A549 treated with DMSO at 1 μM for 4 hours (cell line): ENCODE results near the gene OTOG. TPM values are rescaled to one million over a fixed set of nuclear protein-coding genes. Genes with fewer than 3 reads are reported as not detected.

ENCODE experiments used
- total RNA-seq: library from RNA; stranded (reverse); fragments of 200-300 nt; extraction: Qiagen RNA extraction; gene quantifications from 5 replicates; pipeline ENCODE4 v1.2.3, GENCODE V29; 2022; ENCODE audit warnings: low read depth

OTOG gene, protein sequence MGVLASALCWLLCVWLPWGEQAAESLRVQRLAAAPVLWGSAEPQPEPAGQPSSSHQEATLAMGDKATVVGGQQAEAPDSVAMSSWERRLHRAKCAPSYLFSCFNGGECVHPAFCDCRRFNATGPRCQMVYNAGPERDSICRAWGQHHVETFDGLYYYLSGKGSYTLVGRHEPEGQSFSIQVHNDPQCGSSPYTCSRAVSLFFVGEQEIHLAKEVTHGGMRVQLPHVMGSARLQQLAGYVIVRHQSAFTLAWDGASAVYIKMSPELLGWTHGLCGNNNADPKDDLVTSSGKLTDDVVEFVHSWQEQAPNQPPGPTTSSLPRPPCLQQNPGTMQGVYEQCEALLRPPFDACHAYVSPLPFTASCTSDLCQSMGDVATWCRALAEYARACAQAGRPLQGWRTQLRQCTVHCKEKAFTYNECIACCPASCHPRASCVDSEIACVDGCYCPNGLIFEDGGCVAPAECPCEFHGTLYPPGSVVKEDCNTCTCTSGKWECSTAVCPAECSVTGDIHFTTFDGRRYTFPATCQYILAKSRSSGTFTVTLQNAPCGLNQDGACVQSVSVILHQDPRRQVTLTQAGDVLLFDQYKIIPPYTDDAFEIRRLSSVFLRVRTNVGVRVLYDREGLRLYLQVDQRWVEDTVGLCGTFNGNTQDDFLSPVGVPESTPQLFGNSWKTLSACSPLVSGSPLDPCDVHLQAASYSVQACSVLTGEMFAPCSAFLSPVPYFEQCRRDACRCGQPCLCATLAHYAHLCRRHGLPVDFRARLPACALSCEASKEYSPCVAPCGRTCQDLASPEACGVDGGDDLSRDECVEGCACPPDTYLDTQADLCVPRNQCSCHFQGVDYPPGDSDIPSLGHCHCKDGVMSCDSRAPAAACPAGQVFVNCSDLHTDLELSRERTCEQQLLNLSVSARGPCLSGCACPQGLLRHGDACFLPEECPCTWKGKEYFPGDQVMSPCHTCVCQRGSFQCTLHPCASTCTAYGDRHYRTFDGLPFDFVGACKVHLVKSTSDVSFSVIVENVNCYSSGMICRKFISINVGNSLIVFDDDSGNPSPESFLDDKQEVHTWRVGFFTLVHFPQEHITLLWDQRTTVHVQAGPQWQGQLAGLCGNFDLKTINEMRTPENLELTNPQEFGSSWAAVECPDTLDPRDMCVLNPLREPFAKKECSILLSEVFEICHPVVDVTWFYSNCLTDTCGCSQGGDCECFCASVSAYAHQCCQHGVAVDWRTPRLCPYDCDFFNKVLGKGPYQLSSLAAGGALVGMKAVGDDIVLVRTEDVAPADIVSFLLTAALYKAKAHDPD (N-terminal part only)
- total RNA-seq, result not detected in 5 replicates

DNA sequence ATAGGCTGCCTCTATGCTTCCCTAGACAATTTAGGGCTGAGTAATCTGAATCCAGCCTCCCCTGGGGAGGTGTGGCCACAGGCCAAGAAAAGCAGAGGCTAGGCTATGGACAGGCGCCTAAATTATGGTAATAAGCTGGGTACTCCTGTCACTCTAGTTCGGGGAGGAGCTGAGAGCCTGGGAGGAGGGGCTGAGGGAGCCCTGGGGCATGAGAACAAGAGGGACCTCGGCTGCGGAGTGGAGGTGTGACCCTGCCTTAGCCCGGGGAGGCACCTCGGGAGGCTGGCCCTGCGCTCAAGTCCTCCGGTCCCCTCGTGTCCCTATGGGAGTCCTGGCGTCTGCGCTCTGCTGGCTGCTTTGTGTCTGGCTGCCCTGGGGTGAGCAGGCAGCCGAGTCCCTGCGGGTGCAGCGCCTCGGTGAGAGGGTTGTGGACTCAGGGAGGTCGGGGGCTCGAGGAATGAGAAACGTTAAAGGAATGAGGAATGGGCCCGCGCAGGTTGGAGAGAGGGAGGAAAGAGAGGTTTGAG lies at the start of gene OTOG:
OTOG (plus strand) TSS at position 209 of the 527 bp plus-strand sequence; CDS start at position 323, 114 bp downstream.

DNA sequence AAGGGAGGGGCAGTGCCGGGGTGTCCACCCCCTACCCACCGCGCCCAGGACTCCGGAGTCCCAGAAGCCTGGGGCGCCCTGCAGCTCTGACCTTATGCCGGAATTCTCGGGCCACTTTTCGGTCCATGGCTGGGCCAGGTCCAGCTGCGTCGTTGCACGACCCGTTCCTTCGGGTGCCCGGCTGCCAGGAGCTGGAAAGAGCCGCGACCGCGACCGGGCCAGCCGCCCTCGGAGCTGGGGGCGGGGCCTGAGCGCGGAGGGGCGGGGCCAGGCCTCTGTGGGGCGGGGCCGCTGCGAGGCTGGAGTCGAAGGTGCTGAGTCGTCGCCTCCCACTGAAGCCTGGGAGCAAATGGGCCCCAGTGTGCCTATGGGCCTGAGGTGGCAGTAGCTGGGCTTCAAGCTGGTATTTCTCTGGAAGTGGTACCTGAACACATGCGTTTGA lies 2.9 kb upstream of the OTOG start, which contains the start of gene USH1C:
USH1C (minus strand) TSS at position 236 of the 442 bp plus-strand sequence; CDS start at position 127, 109 bp downstream.

Other genes starting within 250 kb of the OTOG start
- gene NCR3LG1, start 195.5 kb upstream of the OTOG start, total RNA-seq, result 2.3 to 3.7 TPM (median 3.3 TPM) in 5 replicates
- gene KCNJ11, start 158.6 kb upstream of the OTOG start, total RNA-seq, result 0.15 to 0.62 TPM (median 0.37 TPM) in 5 replicates
- 1.3 to 2.7 TPM (median 1.7 TPM) in 5 replicates for gene ABCC8, start 70.4 kb upstream of the OTOG start, total RNA-seq
- gene USH1C, start 2.8 kb upstream of the OTOG start, total RNA-seq, result 0.59 to 1.0 TPM (median 0.94 TPM) in 5 replicates
- not detected in 5 replicates for gene MYOD1, start 172.3 kb downstream of the OTOG start, total RNA-seq
- 0.06 to 0.11 TPM (median 0.07 TPM) in 5 replicates for gene KCNC1, start 187.5 kb downstream of the OTOG start, total RNA-seq